ENCODE results near the gene GNB3. TPM values are rescaled to one million over a fixed set of nuclear protein-coding genes. Genes with fewer than 3 reads are reported as not detected.
A peak's percentile ranks its signal among the peaks of the same experiment; 100 is the strongest.
"Not testable (repeated sequence)": the region's sequence is repeated elsewhere in the genome, so short reads cannot be mapped to it uniquely, and the experiment has no call there.

GNB3 gene
- total RNA-seq, 1 donor from 2014 or later = 16.6 TPM

- no peak for FAIRE-seq
- TF ChIP-seq, protein P1, sequence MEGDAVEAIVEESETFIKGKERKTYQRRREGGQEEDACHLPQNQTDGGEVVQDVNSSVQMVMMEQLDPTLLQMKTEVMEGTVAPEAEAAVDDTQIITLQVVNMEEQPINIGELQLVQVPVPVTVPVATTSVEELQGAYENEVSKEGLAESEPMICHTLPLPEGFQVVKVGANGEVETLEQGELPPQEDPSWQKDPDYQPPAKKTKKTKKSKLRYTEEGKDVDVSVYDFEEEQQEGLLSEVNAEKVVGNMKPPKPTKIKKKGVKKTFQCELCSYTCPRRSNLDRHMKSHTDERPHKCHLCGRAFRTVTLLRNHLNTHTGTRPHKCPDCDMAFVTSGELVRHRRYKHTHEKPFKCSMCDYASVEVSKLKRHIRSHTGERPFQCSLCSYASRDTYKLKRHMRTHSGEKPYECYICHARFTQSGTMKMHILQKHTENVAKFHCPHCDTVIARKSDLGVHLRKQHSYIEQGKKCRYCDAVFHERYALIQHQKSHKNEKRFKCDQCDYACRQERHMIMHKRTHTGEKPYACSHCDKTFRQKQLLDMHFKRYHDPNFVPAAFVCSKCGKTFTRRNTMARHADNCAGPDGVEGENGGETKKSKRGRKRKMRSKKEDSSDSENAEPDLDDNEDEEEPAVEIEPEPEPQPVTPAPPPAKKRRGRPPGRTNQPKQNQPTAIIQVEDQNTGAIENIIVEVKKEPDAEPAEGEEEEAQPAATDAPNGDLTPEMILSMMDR (IDR thresholded peaks at IDR 0.05; ENCODE audit: insufficient read depth, low read depth, low read length) = no peak
- TF ChIP-seq EZH2 (IDR thresholded peaks at IDR 0.05; ENCODE audit: insufficient read depth, low read length) = no peak
- Mint-ChIP-seq H3K27me3 (ENCODE audit: low read depth, unreplicated experiment) (no peaks in the 10 kb centered on the region), H3K36me3 (ENCODE audit: low read depth, unreplicated experiment) (peaks cover 31% of the 10 kb centered on the region), H3K4me1 (ENCODE audit: low read depth, unreplicated experiment) (no peaks in the 10 kb centered on the region), H3K9me3 (ENCODE audit: unreplicated experiment) (no peaks in the 10 kb centered on the region), H3K27ac (ENCODE audit: unreplicated experiment) (peak overlapping the region; percentile 34), H3K4me3 (ENCODE audit: unreplicated experiment) (no peak overlapping the region)
- Histone ChIP-seq H2AFZ (ENCODE audit: low read depth, low read length) (no peak overlapping the region), H3K4me3 (ENCODE audit: insufficient read depth, low read depth, low read length) (no peak overlapping the region), H3K79me2 (ENCODE audit: insufficient read depth, low read length) (peaks cover 7% of the 10 kb centered on the region), H3K4me2 (ENCODE audit: low read length) (no peak overlapping the region), H3K27ac (ENCODE audit: low read depth, low read length) (no peak overlapping the region), H3K27me3 (ENCODE audit: insufficient read depth, low read length) (no peaks in the 10 kb centered on the region), H3K36me3 (ENCODE audit: insufficient read depth, low read length) (peaks cover 35% of the 10 kb centered on the region), H3K4me1 (ENCODE audit: insufficient read depth, low read length) (peaks cover 7% of the 10 kb centered on the region), H3K9ac (ENCODE audit: low read length) (no peak overlapping the region), H3K9me3 (ENCODE audit: insufficient read depth, low read depth, low read length) (no peaks in the 10 kb centered on the region), H4K20me1 (ENCODE audit: insufficient read depth, low read length) (peaks cover 6% of the 10 kb centered on the region)
- DNase-seq (ENCODE audit: low read depth) = no peak
Observed at GRCh38 chr12:6863033-6863432, 22.3 kb downstream of the GNB3 start.

DNA sequence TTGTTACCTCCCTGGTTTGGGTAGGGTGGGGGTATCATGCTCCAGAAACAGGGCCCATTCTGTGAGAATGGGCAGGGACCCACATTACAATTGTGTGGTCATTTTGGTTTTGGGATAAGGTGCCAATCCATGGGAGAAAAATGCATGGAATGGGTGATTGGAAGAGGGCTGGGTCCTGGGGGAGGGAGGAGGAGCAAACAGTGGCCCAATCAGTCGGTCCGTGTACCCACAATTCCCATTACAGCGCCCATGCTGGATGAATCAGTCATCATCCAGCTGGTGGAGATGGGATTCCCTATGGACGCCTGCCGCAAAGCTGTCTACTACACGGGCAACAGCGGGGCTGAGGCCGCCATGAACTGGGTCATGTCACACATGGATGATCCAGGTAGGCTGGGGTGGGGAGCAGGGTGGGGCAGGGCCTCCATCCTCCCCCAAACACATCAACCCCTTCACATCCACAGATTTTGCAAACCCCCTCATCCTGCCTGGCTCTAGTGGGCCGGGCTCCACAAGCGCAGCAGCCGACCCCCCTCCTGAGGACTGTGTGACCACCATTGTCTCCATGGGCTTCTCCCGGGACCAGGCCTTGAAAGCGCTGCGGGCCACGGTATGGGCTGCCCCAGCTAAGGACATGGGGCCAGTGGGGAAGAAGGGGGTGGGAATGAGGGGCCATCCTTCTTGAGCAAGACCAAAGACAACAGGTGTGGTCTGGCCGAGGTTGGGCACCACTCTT, 23.0 kb downstream of the GNB3 start:
- Mint-ChIP-seq H3K27ac (ENCODE audit: unreplicated experiment) (peak overlapping the region; percentile 34), H3K27me3 (ENCODE audit: low read depth, unreplicated experiment) (no peaks in the 10 kb centered on the region), H3K9me3 (ENCODE audit: unreplicated experiment) (no peaks in the 10 kb centered on the region), H3K36me3 (ENCODE audit: low read depth, unreplicated experiment) (peaks cover 29% of the 10 kb centered on the region), H3K4me1 (ENCODE audit: low read depth, unreplicated experiment) (peaks cover under 1% of the 10 kb centered on the region), H3K4me3 (ENCODE audit: unreplicated experiment) (no peak overlapping the region)
- Histone ChIP-seq H3K9ac (ENCODE audit: low read length) (no peak overlapping the region), H3K9me3 (ENCODE audit: insufficient read depth, low read depth, low read length) (no peaks in the 10 kb centered on the region), H3K4me1 (ENCODE audit: insufficient read depth, low read length) (peaks cover 14% of the 10 kb centered on the region), H3K36me3 (ENCODE audit: insufficient read depth, low read length) (peaks cover 28% of the 10 kb centered on the region), H3K4me3 (ENCODE audit: insufficient read depth, low read depth, low read length) (no peak overlapping the region), H3K4me2 (ENCODE audit: low read length) (no peak overlapping the region), H2AFZ (ENCODE audit: low read depth, low read length) (no peak overlapping the region), H4K20me1 (ENCODE audit: insufficient read depth, low read length) (peaks cover 13% of the 10 kb centered on the region), H3K27me3 (ENCODE audit: insufficient read depth, low read length) (no peaks in the 10 kb centered on the region), H3K79me2 (ENCODE audit: insufficient read depth, low read length) (peaks cover 14% of the 10 kb centered on the region), H3K27ac (ENCODE audit: low read depth, low read length) (no peak overlapping the region)
- DNase-seq (ENCODE audit: low read depth) (no peak), FAIRE-seq (no peak)
- TF ChIP-seq, protein P1 (IDR thresholded peaks at IDR 0.05; ENCODE audit: insufficient read depth, low read depth, low read length) = no peak
- no peak for TF ChIP-seq EZH2 (IDR thresholded peaks at IDR 0.05; ENCODE audit: insufficient read depth, low read length)

DNA sequence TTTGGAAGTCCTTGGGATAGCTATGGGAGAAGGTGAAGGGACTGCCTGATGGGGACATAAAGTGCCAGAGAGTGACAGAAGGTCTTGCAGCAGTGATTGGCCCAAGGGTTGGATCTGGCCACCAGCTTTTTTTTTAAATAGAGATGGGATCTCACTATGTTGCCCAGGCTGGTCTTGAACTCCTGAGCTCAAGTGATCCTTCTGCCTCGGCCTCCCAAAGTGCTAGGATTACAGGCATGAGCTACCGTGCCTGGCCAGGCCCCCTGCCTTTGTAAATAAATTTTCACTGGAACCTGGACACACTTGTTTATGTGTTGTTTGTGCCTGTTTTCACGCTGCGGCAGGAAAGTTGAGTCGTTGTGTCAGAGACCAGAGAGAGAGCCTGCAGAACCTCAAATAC, 24.6 kb downstream of the GNB3 start:
- H3K36me3 ChIP-seq (ENCODE audit: insufficient read depth, low read length) = peaks cover 29% of the 10 kb centered on the region
- Mint-ChIP-seq H3K4me1 (ENCODE audit: low read depth, unreplicated experiment) (peaks cover 12% of the 10 kb centered on the region), H3K36me3 (ENCODE audit: low read depth, unreplicated experiment) (peaks cover 36% of the 10 kb centered on the region), H3K4me3 (ENCODE audit: unreplicated experiment) (peak overlapping the region; percentile 29)
- H4K20me1 ChIP-seq (ENCODE audit: insufficient read depth, low read length) = peaks cover 29% of the 10 kb centered on the region
- H3K4me3 ChIP-seq (ENCODE audit: insufficient read depth, low read depth, low read length); H3K9ac ChIP-seq (ENCODE audit: low read length); H2AFZ ChIP-seq (ENCODE audit: low read depth, low read length); H3K9me3 Mint-ChIP-seq (ENCODE audit: unreplicated experiment); H3K27ac Mint-ChIP-seq (ENCODE audit: unreplicated experiment); H3K9me3 ChIP-seq (ENCODE audit: insufficient read depth, low read depth, low read length); H3K27me3 Mint-ChIP-seq (ENCODE audit: low read depth, unreplicated experiment); DNase-seq (ENCODE audit: low read depth); H3K27ac ChIP-seq (ENCODE audit: low read depth, low read length); H3K4me2 ChIP-seq (ENCODE audit: low read length); H3K27me3 ChIP-seq (ENCODE audit: insufficient read depth, low read length); FAIRE-seq: not testable (repeated sequence)
- peaks cover 30% of the 10 kb centered on the region for H3K79me2 ChIP-seq (ENCODE audit: insufficient read depth, low read length)
- H3K4me1 ChIP-seq (ENCODE audit: insufficient read depth, low read length) = peaks cover 26% of the 10 kb centered on the region

All from astrocyte (in vitro differentiated cells and primary cell).